ENCODE data around the gene TMCO4.
A peak's percentile ranks its signal among the peaks of the same experiment; 100 is the strongest.

DNA sequence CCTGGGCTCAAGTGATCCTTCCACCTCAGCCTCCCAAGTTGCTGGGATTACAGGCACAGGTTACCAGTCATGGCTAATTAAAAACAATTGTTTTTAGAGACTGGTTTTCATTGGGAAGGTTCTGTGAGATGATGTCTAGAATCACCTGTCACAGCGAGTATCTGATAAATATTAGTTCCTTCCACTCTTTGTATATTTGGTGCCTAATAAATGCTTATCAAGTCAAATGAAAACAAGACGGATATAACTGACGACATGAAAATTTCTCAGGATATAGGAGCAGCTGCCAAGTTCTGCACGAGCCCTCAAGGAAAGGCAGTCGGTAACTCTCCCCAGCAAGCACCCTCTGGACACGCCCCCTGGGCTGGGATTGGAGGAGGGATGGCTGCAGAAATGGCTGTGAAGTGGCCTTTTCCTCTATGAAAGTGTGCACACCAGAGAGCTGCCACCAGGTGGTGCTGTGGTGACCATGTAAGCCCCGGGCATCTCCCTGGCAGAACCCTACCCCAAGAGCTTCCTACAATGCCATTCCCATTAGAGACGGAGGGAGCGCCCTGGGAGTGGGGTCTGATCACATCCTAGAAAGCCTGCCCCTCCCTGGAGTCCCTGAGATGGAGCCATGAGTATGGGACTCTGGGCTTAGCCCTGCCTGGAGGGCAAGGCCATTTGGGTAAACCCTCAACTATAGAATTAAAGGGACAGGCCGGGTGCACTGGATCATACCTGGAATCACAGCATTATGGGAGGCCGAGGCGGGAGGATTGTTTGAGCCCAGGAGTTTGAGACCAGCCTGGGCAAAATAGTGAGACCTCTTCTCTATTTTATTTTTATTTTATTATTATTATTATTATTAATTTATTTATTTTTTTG lies 84.1 kb downstream of the TMCO4 start:
- no peak for TF ChIP-seq EP300 (IDR thresholded peaks at IDR 0.05; ENCODE audit: borderline replicate concordance)
- no peak for TF ChIP-seq CEBPB (IDR thresholded peaks at IDR 0.05)
- TF ChIP-seq RAD21 (IDR thresholded peaks at IDR 0.05; ENCODE audit: low read depth) = peak; percentile 73
- TF ChIP-seq FOXM1 (IDR thresholded peaks at IDR 0.05; ENCODE audit: borderline replicate concordance, low read depth) = no peak
- TF ChIP-seq, protein P1, sequence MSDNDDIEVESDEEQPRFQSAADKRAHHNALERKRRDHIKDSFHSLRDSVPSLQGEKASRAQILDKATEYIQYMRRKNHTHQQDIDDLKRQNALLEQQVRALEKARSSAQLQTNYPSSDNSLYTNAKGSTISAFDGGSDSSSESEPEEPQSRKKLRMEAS (IDR thresholded peaks at IDR 0.05) = peak; percentile 55
- TF ChIP-seq, protein P2, sequence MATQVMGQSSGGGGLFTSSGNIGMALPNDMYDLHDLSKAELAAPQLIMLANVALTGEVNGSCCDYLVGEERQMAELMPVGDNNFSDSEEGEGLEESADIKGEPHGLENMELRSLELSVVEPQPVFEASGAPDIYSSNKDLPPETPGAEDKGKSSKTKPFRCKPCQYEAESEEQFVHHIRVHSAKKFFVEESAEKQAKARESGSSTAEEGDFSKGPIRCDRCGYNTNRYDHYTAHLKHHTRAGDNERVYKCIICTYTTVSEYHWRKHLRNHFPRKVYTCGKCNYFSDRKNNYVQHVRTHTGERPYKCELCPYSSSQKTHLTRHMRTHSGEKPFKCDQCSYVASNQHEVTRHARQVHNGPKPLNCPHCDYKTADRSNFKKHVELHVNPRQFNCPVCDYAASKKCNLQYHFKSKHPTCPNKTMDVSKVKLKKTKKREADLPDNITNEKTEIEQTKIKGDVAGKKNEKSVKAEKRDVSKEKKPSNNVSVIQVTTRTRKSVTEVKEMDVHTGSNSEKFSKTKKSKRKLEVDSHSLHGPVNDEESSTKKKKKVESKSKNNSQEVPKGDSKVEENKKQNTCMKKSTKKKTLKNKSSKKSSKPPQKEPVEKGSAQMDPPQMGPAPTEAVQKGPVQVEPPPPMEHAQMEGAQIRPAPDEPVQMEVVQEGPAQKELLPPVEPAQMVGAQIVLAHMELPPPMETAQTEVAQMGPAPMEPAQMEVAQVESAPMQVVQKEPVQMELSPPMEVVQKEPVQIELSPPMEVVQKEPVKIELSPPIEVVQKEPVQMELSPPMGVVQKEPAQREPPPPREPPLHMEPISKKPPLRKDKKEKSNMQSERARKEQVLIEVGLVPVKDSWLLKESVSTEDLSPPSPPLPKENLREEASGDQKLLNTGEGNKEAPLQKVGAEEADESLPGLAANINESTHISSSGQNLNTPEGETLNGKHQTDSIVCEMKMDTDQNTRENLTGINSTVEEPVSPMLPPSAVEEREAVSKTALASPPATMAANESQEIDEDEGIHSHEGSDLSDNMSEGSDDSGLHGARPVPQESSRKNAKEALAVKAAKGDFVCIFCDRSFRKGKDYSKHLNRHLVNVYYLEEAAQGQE (IDR thresholded peaks at IDR 0.05; ENCODE audit: low read depth) = no peak
